GM19240 (cell line): ENCODE data around the gene HEBP2.

ENCODE experiments used
- DNase-seq: peaks from one replicate; pipeline ENCODE4 v3.0.0; 2011; ENCODE audit warnings: low spot score; ENCODE audit not compliant: insufficient read length

The HEBP2 gene

DNA sequence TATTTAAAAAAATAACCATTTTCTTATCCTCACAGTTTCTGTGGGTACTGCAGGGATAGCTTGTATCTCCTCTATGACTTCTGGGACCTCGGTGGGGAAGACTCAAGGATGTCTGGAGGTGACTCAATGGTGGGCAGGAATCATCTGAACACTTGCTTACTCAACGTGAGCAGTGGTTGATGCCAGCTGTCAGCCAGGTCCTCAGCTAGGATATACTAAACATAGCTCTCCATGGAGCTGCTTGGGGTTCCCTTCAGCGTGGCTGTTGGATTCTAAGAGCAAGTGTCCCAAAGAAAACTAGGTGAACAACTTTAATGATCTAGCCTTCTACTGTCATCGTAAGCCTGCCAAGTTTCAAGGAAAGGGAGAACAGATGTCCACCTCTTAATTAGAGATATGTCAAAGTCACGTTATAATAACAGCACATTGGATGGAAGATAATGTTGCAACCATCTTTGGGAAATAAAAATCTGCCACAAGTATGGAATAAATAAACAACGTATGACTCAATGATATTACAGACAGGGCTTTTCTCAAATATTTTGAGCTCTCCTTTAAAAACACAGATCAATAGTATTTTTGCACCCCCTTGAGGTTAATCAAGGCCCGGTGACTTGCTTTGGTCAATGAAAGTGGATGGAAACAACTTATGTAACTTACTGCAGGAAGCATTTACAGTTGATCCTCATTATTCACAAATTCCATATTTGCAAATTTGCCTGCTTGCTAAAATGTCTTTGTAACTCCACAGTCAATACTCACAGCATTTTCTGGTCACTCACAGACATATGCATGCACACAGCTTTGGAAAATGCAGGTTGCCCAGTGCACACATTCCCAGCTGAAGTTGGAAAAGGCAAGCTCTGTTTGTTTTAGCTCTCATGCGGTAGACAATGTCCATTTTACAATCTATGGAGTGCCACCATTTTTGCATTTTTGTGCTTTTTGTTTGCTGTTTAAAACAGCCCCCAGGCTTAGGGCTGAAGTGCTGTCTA, 6.6 kb upstream of the HEBP2 start:
- no peak for DNase-seq

DNA sequence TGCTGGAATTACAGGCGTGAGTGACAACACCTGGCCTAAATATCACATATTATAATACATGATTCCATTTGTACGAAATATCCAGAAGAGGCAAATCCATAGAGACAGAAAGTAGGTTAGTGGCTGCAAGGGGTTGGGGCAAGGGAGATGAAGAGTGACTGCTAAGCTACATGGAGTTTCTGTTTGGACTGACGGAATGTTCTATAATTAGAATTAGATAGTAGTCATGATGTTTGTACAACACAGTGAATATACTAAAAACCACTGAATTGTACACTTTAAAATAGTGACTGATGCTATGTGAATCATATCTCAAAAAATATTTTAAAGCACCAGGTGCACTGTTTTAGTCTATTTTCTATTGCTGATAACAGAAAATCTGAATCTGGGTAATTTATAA, 3.7 kb upstream of the HEBP2 start:
- DNase-seq = no peak

DNA sequence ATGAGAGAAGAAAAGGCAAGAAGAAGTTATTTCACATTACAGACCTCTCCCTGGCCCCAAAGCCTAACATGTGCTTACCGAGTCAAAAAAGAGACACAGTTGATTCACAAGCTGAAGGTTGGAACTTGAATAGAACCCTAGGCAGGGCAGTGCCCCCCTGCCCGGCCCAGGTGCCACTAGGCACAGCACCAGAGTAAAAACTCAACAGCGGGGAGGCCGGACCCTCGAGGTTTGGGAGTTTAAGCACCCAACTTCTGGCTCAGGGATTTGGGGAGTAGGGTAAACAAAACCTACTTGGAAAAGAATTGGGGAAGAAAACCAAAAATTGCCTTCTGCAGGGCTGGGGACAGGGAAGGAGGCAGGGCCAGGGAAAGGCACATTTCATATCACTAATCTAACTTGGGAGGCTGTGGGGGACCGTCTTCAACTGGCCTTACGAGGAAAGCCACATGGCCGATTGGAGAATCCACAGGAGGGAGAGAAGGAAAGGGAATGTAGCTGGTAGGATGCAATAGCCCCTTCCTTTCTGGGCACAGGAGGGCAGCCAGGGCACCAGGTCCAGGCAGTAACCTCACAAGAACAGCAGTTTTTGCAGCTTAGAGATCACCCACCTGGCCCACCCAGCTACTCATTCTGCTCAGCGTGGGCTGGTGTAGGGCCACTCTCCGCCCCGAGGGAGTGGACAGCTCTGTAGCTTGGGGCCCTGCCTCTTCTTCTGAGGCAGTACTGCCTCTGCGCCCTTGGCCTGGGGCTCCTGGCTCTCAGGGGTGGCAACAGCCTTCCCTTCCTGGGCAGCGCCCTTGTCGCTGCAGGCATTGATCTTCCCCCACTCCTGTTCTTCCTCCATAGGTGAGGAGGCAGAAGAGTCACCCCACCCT, 1.8 kb upstream of the HEBP2 start:
- no peak for DNase-seq

DNA sequence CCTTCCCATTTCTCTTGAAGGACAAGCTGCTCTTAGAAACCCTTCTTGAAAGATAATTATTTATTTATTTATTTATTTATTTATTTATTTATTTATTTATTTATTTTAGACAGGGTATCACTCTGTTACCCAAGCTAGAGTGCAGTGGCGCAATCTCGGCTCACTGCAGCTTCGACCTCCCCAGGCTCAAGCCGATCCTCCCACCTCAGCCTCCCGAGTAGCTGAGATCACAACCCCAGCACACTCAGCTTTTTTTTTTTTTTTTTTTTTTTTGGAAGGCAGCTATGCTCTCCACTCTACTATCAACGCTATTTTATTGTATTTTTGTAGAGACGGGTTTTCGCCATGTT, 1.2 kb upstream of the HEBP2 start:
- DNase-seq = no peak

DNA sequence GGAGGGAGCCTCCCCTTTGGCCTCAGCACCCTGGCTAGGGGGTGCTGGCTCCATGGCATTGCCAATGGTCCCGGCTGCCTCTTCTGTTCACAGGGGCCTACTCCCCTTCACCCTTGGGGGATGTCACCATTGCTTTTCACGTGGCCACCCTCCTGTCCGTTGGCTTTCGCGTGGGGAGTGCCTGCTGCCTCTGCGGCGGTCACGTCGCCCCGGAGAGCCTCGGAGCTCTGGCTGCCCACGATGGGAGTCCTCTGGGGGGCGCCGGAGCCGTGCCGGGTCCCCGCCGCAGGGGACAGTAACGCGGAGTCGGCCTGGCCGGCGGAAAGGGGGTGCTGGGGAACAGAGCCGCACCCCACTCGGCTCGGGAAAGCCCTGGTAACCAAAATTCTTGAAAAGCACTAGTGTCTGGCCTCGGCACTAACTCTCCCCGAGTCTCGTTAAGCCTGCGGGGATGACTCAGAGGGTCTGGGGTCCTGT, 661 bp upstream of the HEBP2 start:
- DNase-seq = no peak

DNA sequence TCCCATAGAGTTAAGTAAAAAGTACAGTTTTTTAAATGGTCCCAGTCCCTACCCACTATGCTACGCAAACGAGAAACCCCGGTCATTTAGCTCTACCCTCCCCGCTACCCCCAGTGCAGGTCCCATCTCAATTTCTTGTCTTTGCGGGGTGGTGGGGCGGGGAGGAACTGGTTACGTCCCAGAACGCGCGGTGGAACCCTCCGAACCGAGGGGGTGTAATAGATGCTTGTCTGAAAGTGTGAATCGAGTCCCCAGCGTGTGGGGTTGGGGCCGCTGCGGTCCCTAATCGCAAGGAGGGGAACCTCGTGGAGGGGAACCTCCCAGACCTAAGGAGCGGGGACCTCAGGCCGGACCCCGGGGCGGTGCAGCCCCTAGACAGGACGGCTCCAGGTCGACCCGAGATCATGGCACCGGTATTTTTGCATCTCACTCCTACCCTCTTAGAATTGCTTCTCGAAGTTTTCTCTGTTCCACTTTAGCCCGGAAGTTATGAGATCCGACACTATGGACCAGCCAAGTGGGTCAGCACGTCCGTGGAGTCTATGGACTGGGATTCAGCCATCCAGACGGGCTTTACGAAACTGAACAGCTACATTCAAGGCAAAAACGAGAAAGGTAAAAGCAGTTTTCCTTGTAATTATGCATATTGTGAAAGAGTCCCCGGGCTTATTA, 779 bp downstream of the HEBP2 start:
- DNase-seq = no peak

DNA sequence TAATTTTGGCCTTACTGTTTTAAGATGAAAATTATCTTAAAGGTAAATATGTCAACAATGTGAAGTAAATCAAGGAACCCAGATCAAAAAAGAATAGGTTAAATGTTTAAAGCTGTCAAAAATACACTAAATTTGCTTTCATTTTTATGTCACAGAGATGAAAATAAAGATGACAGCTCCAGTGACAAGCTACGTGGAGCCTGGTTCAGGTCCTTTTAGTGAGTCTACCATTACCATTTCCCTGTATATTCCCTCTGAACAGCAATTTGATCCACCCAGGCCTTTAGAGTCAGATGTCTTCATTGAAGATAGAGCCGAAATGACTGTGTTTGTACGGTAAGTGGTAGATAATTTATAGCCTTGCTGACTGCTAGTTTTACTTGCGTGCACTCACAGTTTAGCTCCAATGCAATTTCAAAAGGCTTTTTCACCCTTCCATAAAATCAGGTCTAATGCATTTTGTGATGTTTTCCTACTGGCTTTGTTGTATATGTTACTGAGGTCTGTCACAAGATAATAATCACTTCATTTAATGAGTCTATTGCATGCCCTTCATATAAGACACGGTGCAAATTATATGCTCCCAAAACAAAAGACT, 1.9 kb downstream of the HEBP2 start:
- no peak for DNase-seq

DNA sequence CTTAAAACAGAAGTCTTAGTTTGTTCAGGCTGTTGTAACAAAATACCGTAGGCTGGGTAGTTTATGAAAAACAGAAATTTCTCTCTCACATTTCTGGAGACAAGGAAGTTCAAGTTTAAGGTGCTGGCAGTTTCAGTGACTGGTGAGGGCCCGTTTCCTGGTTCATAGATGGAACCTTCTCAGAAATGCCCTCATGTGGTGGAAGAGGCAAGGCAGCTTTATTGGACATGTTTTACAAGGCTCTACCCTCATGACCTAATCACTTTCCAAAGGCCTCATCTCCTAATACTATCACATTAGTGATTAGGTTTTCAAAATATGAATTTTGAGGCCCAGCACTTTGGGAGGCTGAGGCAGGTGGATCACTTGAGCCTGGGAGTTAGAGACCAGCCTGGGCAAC, 2.4 kb downstream of the HEBP2 start:
- DNase-seq = no peak

DNA sequence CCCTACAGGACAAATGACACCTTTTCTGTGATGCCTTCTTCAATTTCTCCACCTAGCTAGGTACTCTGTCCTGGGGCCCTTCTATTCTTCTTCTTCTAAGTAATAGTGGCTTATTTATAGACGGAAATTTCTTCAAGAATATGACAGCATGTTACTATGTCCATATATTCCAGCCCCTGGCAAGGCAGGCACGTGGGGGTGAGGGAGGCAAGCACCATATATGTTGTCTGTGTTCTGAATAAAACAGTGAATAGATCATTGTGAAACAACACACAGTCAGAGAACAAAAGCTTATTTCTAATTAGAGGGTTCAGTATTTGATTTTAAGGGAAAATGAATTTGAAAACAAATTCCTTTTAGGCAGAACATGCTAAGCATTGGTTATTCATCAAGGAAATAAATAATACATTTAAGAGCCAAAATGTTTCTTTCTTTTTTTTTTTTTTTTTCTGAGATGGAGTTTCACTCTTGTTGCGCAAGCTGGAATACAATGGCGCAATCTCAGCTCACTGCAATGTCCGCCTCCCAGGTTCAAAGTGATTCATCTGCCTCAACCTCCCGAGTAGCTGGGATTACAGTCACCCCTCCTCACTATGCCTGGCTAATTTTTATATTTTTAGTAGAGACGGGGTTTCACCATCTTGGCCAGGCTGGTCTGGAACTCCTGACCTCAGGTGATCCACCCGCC, 6.2 kb downstream of the HEBP2 start:
- no peak for DNase-seq

DNA sequence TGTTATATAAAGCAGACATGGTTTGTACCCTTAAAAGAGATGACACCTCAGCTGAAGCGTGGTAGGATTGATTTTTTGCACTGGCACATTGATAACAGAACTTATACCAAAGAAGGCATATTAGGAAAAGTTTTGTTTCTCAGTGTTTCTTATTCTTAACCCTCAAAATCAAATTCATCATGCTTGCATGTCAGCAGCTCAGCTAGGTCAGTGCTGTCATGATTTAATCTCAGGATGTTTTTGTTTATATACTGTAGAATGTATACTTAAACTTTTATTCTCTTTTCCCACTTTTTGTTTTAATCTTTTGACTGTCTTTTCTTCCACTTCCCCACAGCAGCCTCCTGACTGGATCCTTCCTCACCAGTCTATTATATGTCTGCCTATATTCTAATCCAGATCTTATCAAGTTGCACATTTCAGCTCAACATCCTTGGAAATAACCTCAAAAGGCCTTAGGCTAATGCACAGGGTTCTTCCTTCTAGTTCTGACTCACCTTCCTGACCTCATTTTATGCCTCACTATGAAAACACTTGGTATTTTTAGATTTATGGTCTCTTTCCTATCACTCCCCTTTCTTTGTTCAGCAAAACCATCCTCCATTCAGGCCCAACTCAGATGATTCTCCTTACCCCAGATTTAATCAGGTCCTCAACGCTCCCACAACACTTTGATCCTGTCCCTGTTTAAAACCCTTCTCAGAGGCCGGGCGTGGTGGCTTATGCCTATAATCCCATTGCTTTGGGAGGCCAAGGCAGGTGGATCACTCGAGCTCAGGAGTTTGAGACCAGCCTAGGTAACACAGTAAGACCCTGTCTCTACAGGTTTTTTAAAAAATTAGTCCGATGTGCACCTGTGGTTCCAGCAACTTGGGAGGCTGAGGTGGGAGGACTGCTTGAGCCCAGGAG, 7.2 kb downstream of the HEBP2 start:
- no peak for DNase-seq

DNA sequence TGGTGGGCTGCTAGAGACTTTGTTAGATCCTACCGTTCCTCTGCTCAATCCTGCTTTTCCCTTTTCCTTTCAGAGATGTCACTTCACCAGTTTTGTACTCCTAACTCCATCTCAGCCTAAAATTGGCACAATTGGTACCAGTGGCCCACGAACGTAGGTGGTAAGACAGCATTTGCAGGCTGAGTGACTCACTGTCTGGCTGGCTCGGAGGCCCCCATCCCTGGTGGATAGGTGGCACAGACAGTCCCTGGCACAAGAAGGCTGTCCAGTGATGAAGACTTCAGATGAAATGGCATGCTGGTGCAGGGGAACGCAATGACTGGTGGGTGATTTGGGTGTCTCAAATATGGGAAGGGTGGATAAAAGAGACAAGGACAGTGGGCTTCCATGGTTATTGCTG, 11.1 kb downstream of the HEBP2 start:
- no peak for DNase-seq

DNA sequence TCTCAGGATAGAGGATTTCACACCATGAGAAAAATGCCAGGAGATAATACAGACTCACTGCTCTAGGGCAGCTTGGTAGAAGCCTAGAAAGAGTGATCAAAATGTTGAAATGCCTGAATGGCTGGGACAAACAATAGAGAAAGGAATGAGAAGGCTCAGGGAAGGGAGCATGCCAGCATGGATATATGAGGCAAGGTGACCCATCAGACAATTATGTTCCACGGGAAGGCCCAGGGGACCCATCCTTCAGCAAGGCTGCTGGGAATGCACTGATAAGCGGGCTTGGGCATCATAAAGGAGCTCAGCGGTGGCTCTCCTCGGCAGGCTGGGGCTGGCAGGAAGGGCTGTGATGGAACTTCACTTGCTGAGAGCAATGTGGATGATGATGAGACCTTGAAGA, 12.2 kb downstream of the HEBP2 start:
- no peak for DNase-seq

DNA sequence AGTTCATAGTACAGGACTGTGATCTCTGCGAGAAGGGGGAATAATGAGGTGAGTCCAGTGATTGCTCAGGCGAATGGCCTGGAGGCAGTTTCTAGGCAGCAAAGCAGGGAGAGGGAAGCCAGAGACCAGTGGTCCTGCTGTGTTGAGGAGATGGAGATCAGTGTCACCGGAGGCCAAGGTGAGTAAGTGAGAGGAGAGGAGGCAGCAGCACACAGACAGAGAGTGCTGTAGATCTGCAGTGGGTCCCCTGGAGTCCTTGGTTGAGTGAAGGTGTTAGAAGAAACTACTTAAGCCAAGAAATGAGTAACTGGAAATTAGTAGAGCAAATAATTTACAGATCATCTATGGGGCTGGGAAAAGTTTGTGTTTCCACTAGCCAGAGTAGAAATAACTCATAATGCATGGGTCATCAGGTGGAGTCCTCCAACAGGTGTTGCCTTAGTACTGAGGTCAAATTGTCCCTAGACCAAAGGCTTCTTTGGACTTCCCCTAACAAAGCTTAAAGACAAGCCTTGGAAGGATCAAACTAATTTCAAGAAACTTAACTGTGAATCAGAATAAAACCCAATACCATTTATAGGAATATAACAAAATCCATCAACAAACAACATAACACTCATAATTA, 13.6 kb downstream of the HEBP2 start:
- no peak for DNase-seq

DNA sequence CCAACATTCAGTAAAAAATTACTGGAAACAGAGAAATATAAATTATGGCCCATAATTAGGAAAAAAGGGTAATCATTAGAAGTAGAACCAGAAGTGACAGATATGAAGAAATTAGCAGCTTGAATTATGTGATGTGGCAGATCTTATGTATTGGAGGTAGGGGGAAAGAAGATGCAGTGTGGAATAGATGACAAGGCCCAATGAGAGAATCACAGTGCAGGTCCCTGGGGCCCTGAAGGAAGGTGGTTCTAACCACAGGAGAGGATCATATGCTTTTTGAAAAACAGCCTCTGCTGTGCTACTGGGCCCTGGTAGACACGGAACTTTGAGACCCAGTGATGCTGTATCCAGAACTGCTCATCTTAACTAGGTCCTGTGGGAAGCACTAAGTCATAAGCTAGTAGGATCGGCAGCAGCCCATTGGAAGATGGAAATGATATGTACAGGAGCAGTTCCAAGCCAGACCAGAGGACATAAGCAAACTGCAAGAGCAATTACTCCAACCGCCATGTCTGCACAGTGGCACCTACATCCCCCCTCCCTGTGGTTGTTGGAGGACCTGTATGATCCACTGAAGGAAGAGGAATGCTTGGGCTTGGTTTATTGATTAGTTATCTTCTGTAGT, 14.2 kb downstream of the HEBP2 start:
- no peak for DNase-seq

DNA sequence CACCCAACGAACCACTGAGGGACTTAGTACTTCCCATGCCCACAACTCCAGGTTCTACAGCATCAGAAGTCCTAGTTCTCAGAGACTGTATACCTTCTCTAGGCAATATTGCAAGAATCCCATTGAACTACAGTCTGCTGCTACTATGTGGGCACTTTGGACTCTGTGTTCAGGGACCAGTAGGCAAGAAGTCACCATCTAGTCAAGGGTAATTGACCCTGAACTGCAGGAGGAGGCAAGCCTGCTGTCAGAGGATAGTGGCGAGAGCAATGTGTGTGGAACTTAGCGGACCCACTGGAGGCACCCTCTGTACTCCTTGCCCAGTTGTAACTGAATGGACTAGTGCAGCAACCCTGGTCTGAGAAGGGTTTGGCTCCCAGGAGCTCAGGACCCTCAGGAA, 15.7 kb downstream of the HEBP2 start:
- DNase-seq = no peak

DNA sequence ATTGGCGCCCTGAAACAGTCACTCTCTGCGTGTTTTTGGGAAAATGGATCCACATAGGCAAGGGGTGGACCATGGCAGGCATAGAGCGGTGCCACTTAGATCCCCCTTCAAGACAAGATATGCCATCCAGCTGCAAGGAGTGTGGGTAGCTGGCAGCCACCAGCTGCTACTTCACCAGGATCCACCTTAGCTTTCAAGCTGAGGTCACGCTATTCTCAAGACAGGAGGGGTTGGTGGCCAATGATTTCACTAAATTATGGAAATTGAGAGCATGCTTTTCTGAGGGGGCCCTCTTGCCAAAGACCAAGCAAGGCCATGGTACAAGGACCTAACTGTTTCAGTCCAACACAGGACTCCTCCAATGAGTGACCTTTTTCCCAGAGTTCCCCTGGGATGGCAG, 16.3 kb downstream of the HEBP2 start:
- DNase-seq = no peak

DNA sequence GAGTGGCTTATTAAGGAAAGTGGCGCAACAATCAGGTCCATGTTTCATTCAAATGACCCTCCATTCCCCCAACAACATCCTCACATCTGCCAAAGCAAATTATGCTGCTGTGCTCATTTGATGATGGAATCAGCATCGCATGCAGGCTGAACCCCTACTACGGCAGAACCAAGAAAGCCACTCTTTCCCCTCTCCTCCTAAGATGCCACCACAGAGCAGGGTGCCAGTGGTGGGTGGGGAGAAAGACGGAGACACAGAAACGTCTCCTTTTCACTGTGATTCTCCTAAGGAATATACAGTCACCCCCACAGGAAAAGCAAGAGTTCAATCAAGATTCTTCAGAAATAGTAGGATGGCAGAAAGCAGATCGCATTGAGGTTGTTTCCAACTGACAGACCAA, 17.1 kb downstream of the HEBP2 start:
- DNase-seq = no peak

DNA sequence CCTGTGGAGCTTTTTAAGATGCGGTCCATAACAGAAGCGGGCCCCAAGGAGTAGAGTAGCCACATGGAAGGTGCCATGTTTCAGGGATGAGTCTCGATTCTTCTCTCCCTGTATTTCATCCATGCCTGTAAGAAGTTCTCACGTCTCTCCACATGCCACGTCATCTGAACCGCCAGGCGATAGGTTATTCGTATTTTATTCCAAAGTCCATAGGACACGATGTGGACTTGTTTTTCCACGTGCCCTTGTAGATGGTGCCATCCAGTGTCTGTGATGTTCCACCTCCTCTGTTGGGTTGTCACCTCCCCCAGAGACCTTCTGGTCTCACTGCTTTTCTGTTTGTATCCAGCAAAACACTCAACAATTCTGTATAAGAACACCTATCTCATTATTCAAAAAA, 17.6 kb downstream of the HEBP2 start:
- DNase-seq = no peak

DNA sequence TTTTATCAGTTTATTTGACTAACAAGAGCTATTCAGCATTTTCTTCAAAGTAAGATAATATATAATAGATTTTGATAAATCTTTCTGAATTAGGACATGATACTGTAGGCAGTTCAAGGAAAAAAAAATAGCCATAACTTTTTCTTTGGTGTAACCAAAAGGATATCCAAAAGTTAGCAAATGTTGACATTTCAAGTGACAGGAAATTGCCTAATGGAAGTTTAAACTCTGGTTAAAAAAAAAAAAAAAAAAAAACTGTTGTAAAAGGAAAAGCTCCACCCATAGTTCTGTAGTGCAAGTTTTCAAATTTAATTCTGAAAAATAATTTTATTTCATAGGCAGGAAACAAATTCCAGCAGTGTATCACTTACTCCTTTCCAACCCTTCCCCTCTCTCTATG, 18.8 kb downstream of the HEBP2 start:
- no peak for DNase-seq
